Measurements from ENCODE around the gene MFAP2.
"Not testable (repeated sequence)": the region's sequence is repeated elsewhere in the genome, so short reads cannot be mapped to it uniquely, and the experiment has no call there.

Gene MFAP2

GRCh38 chr1:16956775-16957174, 23.6 kb downstream of the MFAP2 start:
- no peak for DNase-seq (ENCODE audit: low read depth)
- H3K4me3 ChIP-seq (ENCODE audit: low read depth, low read length): no peak overlapping the region
- TF ChIP-seq, protein P1, sequence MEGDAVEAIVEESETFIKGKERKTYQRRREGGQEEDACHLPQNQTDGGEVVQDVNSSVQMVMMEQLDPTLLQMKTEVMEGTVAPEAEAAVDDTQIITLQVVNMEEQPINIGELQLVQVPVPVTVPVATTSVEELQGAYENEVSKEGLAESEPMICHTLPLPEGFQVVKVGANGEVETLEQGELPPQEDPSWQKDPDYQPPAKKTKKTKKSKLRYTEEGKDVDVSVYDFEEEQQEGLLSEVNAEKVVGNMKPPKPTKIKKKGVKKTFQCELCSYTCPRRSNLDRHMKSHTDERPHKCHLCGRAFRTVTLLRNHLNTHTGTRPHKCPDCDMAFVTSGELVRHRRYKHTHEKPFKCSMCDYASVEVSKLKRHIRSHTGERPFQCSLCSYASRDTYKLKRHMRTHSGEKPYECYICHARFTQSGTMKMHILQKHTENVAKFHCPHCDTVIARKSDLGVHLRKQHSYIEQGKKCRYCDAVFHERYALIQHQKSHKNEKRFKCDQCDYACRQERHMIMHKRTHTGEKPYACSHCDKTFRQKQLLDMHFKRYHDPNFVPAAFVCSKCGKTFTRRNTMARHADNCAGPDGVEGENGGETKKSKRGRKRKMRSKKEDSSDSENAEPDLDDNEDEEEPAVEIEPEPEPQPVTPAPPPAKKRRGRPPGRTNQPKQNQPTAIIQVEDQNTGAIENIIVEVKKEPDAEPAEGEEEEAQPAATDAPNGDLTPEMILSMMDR (IDR thresholded peaks at IDR 0.05; ENCODE audit: control insufficient read depth, extremely low read depth, insufficient read depth): no peak

- no peak for DNase-seq (ENCODE audit: low read depth)
- TF ChIP-seq, protein P1 (IDR thresholded peaks at IDR 0.05; ENCODE audit: control insufficient read depth, extremely low read depth, insufficient read depth): no peak
Observed at GRCh38 chr1:16955186-16955585, 25.2 kb downstream of the MFAP2 start.

DNA sequence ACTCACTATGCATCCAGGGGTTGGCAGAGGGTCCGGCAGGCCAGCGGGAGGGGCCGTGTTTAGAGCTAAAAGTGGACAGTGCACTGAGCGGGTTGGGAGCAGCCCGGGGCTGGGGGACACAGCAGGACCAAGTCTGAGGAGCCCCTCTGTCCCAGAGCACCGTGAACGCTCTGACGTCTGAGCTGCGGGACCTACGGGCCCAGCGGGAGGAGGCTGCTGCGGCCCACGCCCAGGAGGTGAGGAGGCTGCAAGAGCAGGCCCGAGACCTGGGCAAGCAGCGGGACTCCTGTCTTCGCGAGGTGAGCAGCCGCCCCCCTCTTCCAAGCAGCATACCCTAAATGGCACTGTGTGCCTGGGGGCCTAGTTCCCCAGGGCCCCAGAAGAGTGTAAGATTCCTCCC, 25.8 kb downstream of the MFAP2 start:
- no peak overlapping the region for H3K4me3 ChIP-seq (ENCODE audit: low read depth, low read length)
- no peak for DNase-seq (ENCODE audit: low read depth)
- TF ChIP-seq, protein P1 (IDR thresholded peaks at IDR 0.05; ENCODE audit: control insufficient read depth, extremely low read depth, insufficient read depth): no peak

More at GRCh38 chr1:16955186-16955585, 25.2 kb downstream of the MFAP2 start:
- H3K4me3 ChIP-seq (ENCODE audit: low read depth, low read length): no peak overlapping the region

DNA sequence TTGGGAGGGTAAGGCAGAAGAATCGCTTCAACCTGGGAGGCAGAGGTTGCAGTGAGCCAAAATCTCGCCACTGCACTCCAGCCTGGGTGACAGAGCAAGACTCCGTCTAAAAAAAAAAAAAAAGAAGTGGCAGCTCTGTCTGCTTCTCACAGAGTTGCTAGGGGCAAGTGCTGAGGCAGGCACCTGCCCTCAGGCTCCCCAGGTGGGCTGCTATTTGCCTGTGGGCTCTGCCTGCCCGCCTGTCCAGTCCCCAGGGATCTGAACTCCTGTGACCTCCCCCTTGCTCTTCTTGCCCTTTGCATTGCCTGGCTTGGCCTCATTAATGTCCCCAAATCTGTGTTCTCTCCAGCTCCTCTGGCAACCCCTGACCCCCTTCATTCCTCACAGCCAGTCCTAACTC, 28.0 kb downstream of the MFAP2 start:
- not testable (repeated sequence) for DNase-seq (ENCODE audit: low read depth); H3K4me3 ChIP-seq (ENCODE audit: low read depth, low read length)

DNA sequence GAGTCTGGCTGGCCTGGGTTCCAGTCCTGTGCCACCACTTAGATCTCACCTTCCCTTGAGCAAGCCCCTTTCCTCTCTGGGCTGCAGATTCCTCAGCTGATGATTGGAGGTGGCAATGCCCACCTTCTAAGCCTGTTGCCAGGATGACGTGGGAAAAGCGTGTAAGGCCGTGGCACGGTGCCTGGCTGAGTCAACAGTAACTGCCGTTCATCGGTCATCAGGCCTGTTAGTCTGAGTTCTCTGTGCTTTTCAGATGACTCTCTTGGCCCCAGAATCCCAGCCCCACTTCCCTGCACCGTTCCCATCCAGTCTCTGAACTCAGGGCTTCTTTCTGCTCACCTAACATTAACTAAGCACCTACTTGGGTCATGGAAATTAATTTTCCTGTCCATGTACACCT, 31.4 kb downstream of the MFAP2 start:
- not testable (repeated sequence) for H3K4me3 ChIP-seq (ENCODE audit: low read depth, low read length)
- DNase-seq (ENCODE audit: low read depth): peak; percentile 49

- H3K4me3 ChIP-seq (ENCODE audit: low read depth, low read length): not testable (repeated sequence)
- DNase-seq (ENCODE audit: low read depth): peak; percentile 54
Observed at GRCh38 chr1:16948282-16948891, 32.0 kb downstream of the MFAP2 start.

DNA sequence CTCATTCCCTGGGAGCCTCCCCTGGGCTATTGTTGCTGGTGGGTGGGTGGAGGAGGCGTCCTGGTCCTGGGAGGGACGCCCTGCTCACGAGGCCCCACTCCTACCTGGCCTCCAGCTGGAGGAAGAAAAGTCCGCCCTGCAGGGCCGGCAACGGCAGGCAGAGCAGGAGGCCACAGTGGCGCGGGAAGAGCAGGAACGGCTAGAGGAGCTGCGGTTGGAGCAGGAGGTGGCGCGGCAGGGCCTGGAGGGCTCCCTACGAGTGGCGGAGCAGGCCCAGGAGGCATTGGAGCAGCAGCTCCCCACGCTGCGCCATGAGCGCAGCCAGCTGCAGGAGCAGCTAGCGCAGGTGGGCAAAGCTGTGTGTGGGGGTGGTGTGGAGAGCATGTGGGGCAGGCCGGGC, 33.8 kb downstream of the MFAP2 start:
- TF ChIP-seq, protein P1 (IDR thresholded peaks at IDR 0.05; ENCODE audit: control insufficient read depth, extremely low read depth, insufficient read depth): no peak
- no peak for DNase-seq (ENCODE audit: low read depth)
- H3K4me3 ChIP-seq (ENCODE audit: low read depth, low read length): no peak overlapping the region

DNA sequence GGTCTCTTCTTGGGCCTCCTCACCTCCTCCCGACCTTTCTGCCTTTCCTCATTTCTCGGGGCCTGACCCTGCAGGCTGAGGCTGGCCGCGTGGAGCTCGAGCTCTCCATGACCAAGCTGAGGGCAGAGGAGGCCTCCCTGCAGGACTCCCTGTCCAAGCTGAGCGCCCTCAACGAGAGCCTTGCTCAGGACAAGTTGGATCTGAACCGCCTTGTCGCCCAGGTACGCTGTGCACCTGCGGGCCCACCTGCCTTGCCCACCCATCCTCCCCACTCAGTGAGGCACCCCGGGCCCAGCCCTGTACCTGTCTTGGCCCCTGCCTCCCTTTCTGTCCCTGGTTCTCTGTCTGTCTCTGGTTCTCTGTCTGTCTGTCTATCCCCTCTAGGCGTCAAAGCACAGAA, 34.2 kb downstream of the MFAP2 start:
- not testable (repeated sequence) for DNase-seq (ENCODE audit: low read depth); H3K4me3 ChIP-seq (ENCODE audit: low read depth, low read length)

GRCh38 chr1:16945512-16945911, 34.9 kb downstream of the MFAP2 start:
- H3K4me3 ChIP-seq (ENCODE audit: low read depth, low read length); DNase-seq (ENCODE audit: low read depth): not testable (repeated sequence)

DNA sequence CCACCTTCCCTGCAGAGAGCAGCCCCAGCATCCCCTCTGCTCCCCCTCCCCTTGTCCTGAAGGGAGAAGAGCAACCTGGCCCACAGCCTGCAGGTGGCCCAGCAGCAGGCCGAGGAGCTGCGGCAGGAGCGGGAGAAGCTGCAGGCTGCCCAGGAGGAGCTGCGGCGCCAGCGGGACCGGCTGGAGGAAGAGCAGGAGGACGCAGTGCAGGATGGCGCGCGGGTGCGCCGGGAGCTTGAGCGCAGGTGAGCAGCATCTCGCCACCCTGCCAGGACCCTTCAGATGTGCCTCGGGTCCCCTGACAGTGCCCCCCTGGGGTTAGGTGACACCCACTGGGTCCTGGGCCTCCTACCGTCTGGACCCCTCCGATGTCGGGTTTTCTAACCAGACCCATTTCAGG, 36.4 kb downstream of the MFAP2 start:
- no peak for DNase-seq (ENCODE audit: low read depth)
- TF ChIP-seq, protein P1 (IDR thresholded peaks at IDR 0.05; ENCODE audit: control insufficient read depth, extremely low read depth, insufficient read depth): no peak
- H3K4me3 ChIP-seq (ENCODE audit: low read depth, low read length): no peak overlapping the region

GRCh38 chr1:16939386-16940180, 40.8 kb downstream of the MFAP2 start:
- not testable (repeated sequence) for DNase-seq (ENCODE audit: low read depth); H3K4me3 ChIP-seq (ENCODE audit: low read depth, low read length)
